ENCODE measurements around the gene PCNX2.

The PCNX2 gene

DNA sequence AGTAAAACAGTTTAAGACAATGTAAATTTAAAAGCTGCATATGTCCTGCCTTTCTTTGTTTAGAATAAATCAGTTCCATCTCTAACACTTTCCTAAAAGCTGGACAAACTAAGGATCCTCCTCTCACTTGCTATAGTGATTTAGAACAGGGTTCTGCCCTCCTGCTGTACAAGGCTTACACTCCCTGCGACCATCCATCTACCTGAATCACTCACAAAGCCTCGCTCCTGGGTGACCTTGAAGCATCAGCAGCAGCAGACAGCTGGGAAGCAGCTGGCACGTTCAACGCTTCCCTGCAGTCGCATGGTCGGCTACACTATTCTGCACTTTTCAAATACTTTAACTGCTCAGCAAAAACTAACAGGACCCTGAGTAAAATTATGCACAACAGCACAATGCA is 217.1 kb downstream of the PCNX2 start:
- no peak for DNase-seq (ENCODE audit: low read depth)
- TF ChIP-seq, protein P1, sequence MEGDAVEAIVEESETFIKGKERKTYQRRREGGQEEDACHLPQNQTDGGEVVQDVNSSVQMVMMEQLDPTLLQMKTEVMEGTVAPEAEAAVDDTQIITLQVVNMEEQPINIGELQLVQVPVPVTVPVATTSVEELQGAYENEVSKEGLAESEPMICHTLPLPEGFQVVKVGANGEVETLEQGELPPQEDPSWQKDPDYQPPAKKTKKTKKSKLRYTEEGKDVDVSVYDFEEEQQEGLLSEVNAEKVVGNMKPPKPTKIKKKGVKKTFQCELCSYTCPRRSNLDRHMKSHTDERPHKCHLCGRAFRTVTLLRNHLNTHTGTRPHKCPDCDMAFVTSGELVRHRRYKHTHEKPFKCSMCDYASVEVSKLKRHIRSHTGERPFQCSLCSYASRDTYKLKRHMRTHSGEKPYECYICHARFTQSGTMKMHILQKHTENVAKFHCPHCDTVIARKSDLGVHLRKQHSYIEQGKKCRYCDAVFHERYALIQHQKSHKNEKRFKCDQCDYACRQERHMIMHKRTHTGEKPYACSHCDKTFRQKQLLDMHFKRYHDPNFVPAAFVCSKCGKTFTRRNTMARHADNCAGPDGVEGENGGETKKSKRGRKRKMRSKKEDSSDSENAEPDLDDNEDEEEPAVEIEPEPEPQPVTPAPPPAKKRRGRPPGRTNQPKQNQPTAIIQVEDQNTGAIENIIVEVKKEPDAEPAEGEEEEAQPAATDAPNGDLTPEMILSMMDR (conservative IDR thresholded peaks at IDR 0.05; ENCODE audit: low read length), result no peak
- H3K4me3 ChIP-seq (ENCODE audit: low read length), result no peak overlapping the region

- DNase-seq (ENCODE audit: low read depth), result no peak
- TF ChIP-seq, protein P1 (conservative IDR thresholded peaks at IDR 0.05; ENCODE audit: low read length), result no peak
- no peak overlapping the region for H3K4me3 ChIP-seq (ENCODE audit: low read length)
Measured at GRCh38 chr1:233075915-233076295, 219.6 kb downstream of the PCNX2 start.

- no peak for DNase-seq (ENCODE audit: low read depth)
- TF ChIP-seq, protein P1 (conservative IDR thresholded peaks at IDR 0.05; ENCODE audit: low read length), result no peak
- no peak overlapping the region for H3K4me3 ChIP-seq (ENCODE audit: low read length)
Measured at GRCh38 chr1:233066087-233066486, 229.4 kb downstream of the PCNX2 start.

GRCh38 chr1:233065685-233066084 is 229.8 kb downstream of the PCNX2 start:
- no peak for DNase-seq (ENCODE audit: low read depth)
- no peak overlapping the region for H3K4me3 ChIP-seq (ENCODE audit: low read length)
- TF ChIP-seq, protein P1 (conservative IDR thresholded peaks at IDR 0.05; ENCODE audit: low read length), result no peak

DNA sequence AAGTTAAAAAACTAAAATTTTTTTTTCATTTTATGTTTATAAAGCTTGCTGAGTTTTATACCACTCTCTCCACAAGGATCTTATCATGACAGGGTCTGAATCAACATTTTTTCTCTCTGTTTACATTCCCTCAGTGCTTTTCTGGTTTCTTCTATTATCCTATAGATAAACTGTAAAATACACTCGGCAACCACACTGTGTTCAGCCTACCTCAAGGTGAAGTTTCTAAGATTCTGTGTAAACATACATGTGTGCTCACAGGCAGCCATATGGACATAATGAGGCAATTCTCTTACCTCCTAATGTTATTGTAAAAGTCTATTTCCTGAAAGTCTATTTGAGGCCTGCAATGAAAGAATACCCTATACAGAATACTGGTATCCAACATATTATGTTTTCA is 230.5 kb downstream of the PCNX2 start:
- no peak overlapping the region for H3K4me3 ChIP-seq (ENCODE audit: low read length)
- no peak for DNase-seq (ENCODE audit: low read depth)
- TF ChIP-seq, protein P1 (conservative IDR thresholded peaks at IDR 0.05; ENCODE audit: low read length), result no peak

DNA sequence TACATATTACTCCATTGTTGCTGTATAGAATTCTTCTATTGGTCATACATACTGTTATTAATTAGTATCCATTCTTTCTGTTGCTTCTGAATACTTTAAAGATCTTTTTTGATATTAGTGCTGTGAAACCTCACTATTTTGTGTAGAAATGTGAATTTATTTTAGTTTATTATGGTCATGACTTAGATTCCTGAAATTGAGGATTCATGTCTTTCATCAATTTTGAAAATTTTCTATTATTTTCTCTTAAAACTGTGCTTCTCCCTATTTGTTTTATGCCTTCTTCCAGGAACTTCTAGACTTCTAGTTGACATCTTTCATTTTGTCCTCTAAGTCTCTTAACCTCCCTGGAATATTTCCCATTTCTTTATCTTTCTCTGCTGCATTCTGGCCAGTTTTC is 232.1 kb downstream of the PCNX2 start:
- TF ChIP-seq, protein P1 (conservative IDR thresholded peaks at IDR 0.05; ENCODE audit: low read length), result no peak
- no peak for DNase-seq (ENCODE audit: low read depth)
- H3K4me3 ChIP-seq (ENCODE audit: low read length), result no peak overlapping the region

- H3K4me3 ChIP-seq (ENCODE audit: low read length), result no peak overlapping the region
- no peak for DNase-seq (ENCODE audit: low read depth)
- TF ChIP-seq, protein P1 (conservative IDR thresholded peaks at IDR 0.05; ENCODE audit: low read length), result no peak
Measured at GRCh38 chr1:233061265-233061664, 234.3 kb downstream of the PCNX2 start.

Measured in AG10803 (cell line).